ENCODE measurements around the gene AGBL5.
"Not testable (repeated sequence)": the region's sequence is repeated elsewhere in the genome, so short reads cannot be mapped to it uniquely, and the experiment has no call there.

Gene AGBL5

GRCh38 chr2:27053321-27053720 lies 1.9 kb downstream of the AGBL5 start:
- DNase-seq, result no peak

- DNase-seq, result no peak
Measured at GRCh38 chr2:27053776-27054175, 2.3 kb downstream of the AGBL5 start.

GRCh38 chr2:27054721-27055120 lies 3.3 kb downstream of the AGBL5 start:
- DNase-seq, result no peak

GRCh38 chr2:27057184-27057583 lies 5.7 kb downstream of the AGBL5 start:
- DNase-seq, result no peak

GRCh38 chr2:27058210-27058609 lies 6.7 kb downstream of the AGBL5 start:
- no peak for DNase-seq

- no peak for DNase-seq
Measured at GRCh38 chr2:27059141-27059820, 7.8 kb downstream of the AGBL5 start.

- no peak for DNase-seq
Measured at GRCh38 chr2:27060323-27060722, 8.9 kb downstream of the AGBL5 start.

- DNase-seq, result no peak
Measured at GRCh38 chr2:27065128-27065527, 13.7 kb downstream of the AGBL5 start.

GRCh38 chr2:27067385-27067784 lies 15.9 kb downstream of the AGBL5 start:
- no peak for DNase-seq

- DNase-seq, result no peak
Measured at GRCh38 chr2:27069436-27069835, 18.0 kb downstream of the AGBL5 start.

- DNase-seq, result no peak
Measured at GRCh38 chr2:27069961-27070618, 18.6 kb downstream of the AGBL5 start.

GRCh38 chr2:27070653-27071276 lies 19.3 kb downstream of the AGBL5 start:
- DNase-seq, result no peak

- DNase-seq, result peak; percentile 95
Measured at GRCh38 chr2:27071277-27071989, 20.0 kb downstream of the AGBL5 start, which contains the start of gene OST4. Gene OST4, minus strand, starts transcription at chr2:27071654.

- DNase-seq, result no peak
Measured at GRCh38 chr2:27071990-27072830, 20.7 kb downstream of the AGBL5 start.

GRCh38 chr2:27072920-27073319 lies 21.5 kb downstream of the AGBL5 start:
- DNase-seq, result no peak

GRCh38 chr2:27073782-27074181 lies 22.3 kb downstream of the AGBL5 start:
- DNase-seq, result no peak

- no peak for DNase-seq
Measured at GRCh38 chr2:27074738-27075565, 23.5 kb downstream of the AGBL5 start.

- DNase-seq, result not testable (repeated sequence)
Measured at GRCh38 chr2:27075566-27075871, 24.1 kb downstream of the AGBL5 start.

- no peak for DNase-seq
Measured at GRCh38 chr2:27076323-27076722, 24.9 kb downstream of the AGBL5 start.

- no peak for DNase-seq
Measured at GRCh38 chr2:27077231-27077630, 25.8 kb downstream of the AGBL5 start.

- DNase-seq, result peak; percentile 91
Measured at GRCh38 chr2:27078267-27079194, 27.1 kb downstream of the AGBL5 start, which contains the start of gene EMILIN1. Gene EMILIN1, plus strand, starts transcription at chr2:27078615. Its CDS starts 451 bp downstream, at chr2:27079066.

Data from amniotic stem cell (primary cell).